Neural progenitor cell (in vitro differentiated cells): ENCODE data around the gene DGLUCY.

Source experiments
- CTCF ChIP-seq: fragments of 200-600 bp; sonication (generic); IDR thresholded peaks from 2 replicates; pipeline ENCODE4 v1.5.1; 2017; ENCODE audit warnings: antibody characterized with exemption, mild to moderate bottlenecking
- EZH2phosphoT487 ChIP-seq: fragments of 200-600 bp; sonication (generic); IDR thresholded peaks from 2 replicates; pipeline ENCODE4 v1.6.1; 2017; ENCODE audit warnings: antibody characterized with exemption

GRCh38 chr14:91129261-91129660 is 15.4 kb downstream of the DGLUCY start:
- TF ChIP-seq CTCF (no peak), EZH2phosphoT487 (no peak)
